VCaP (cell line): Measurements from ENCODE around the gene AGAP3.

Experiments
- H3K27ac ChIP-seq: fragments of 450-650 bp; 2 replicates; pipeline ENCODE4 v1.5.1; 2017
- TF ChIP-seq, protein P1 (sequence below): fragments of 450-650 bp; conservative IDR thresholded peaks from 2 replicates; pipeline ENCODE4 v1.5.1; 2017; ENCODE audit warnings: mild to moderate bottlenecking, moderate library complexity

The AGAP3 gene

DNA sequence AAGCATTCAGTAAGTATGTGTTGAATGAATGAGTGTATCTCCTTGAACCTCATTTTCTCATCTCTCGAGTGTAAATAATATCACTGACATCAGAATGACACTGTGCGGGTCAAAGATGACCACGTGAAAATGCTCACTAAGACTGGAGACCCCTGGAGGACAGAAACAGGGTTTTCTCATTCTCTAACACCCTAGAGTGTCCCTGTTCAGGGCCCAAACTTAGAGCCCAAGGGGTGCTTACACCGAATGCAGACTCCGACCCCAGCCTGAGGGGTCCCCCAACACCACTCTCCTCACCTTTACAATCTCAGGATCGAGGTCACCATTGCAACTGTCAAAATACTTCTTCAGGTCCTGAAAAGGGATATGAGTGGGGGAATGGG is 30.0 kb upstream of the AGAP3 start:
- TF ChIP-seq, protein P1, sequence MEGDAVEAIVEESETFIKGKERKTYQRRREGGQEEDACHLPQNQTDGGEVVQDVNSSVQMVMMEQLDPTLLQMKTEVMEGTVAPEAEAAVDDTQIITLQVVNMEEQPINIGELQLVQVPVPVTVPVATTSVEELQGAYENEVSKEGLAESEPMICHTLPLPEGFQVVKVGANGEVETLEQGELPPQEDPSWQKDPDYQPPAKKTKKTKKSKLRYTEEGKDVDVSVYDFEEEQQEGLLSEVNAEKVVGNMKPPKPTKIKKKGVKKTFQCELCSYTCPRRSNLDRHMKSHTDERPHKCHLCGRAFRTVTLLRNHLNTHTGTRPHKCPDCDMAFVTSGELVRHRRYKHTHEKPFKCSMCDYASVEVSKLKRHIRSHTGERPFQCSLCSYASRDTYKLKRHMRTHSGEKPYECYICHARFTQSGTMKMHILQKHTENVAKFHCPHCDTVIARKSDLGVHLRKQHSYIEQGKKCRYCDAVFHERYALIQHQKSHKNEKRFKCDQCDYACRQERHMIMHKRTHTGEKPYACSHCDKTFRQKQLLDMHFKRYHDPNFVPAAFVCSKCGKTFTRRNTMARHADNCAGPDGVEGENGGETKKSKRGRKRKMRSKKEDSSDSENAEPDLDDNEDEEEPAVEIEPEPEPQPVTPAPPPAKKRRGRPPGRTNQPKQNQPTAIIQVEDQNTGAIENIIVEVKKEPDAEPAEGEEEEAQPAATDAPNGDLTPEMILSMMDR = no peak
- no peak overlapping the region for H3K27ac ChIP-seq

DNA sequence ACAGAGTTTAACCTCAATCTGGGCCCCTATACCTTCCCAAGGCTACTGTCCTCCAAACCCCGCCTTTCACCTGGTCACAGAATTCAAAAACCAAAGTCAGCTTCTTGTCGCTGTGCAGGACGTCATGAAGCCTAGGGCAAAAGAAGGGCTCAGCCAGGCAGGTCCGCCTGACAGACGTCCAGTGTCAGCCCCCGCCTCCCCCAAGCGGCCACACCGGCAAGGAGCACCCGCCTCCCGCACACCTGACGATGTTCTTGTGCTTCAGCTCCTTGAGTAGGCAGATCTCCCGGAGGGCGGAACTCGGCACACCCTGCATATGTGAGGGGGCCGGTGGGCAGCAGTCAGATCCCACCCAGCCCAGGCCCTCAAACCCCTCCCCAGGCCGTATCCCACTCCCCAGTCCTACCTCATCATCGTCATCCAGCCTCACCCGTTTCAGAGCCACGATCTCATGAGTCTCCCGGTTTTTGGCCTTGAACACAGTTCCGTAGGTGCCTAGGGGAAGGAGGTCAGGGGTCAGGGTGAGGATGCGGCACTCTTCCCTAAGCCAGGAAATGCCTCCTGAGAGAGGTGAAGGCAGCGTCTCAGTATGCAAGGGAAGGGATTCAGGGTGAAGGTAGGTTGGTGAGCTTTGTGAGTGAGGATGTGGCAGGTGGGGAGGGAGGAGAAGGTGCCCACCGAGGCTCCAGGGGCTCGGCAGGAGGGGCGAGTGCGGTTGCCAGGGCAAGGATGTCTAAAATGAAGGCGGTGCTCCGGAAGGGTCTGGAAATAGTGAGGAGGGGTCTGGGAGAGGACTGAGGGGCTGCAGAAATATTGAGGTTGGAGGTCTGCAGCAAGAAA is 29.4 kb upstream of the AGAP3 start:
- peak overlapping the region; percentile 92 for H3K27ac ChIP-seq
- TF ChIP-seq, protein P1 = no peak

DNA sequence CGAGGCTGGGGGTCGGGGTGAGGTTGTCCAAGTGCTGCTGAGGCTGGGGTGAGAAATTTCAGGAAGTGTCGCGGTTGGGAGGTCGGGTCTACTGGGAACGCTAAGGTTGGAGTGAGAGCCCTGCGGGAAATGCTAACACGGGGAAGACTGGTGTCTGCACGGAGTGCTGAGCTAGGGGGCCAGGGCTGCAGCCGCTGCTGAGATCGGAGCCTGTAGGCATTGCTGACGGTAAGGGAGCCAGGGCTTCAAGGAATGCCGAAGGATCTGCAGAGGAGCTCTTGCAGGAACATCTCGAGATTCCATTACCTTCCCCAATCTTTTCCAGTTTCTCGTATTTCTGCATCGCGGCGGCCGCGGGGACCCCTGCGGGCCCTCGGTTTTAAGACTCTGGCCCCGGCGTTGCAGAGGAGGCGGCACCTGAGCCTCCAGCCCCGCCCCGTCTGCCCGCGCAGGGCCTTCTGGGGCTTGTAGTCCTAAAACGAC is 28.7 kb upstream of the AGAP3 start, which contains the start of gene CDK5:
Gene CDK5, minus strand, starts transcription at position 392 of the 483 bp plus-strand sequence. Its CDS starts 49 bp downstream, at position 343.
- TF ChIP-seq, protein P1 = no peak
- H3K27ac ChIP-seq = peak within 1 kb of the TSS; percentile 92

DNA sequence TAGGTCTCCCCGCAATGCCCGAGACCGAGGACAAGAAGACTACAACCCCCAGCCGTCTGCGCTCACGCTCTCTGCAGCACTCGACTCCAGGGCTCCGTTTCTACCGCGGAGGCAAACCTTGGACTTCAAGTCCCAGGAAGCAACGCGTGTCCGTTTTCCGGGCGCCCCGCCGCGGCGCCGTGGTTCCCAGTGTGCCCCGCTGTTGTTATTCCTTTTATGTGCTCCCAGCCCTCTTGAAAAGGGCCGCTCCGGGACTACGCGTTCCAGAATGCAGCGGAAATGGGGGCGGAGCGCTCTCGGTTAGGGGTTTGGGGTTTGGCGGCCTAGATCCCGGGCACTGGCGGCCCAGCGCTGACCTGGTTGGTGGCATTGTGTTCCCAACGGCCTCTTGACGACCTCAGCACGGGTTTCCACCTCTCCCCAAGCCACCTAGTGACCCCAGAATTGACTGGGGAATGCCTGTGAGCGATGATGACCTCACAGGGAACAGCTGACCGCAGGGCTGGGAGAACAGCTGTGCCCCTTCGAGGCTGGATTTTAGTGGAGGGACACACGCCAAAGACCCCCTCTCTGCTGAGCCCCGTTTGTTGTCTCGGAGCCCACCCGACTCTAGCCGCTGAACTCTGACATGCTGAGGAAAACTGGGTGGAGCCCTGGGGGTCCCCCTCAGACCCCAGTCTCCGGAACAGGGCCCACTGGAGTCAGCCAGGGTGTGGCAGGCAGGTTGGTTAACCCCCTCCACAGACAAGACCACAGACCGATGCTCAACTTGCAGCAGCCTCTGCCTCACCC is 28.1 kb upstream of the AGAP3 start:
- TF ChIP-seq, protein P1 = no peak

DNA sequence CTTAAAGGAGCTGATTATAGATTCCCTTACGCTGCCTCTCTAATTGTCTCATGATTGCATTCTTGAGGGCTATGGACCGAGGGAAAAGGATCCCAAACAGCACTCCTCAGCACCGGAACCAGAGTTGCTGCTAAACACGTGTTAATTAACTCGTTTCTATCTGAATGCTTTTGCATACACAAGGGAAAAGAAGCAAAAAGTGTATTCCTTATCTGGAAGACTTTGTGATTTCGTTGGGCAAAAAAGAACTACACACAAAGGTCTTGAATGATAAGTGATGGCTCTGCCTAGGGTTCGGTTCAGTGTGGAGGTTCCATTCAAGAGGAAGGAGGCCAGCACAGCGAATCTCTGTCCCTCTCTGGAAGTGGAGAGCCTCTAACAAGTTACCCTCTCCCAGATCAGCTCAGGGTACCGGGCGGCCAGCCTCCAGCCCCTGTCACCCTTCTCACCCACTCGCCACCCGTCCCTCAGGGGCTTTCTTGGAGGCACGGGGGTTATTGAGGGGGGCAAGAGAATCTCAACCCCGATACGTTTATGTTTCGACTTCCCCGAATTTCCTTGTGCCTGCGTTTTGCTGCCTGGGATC is 27.4 kb upstream of the AGAP3 start:
- TF ChIP-seq, protein P1 = no peak
- H3K27ac ChIP-seq = peak overlapping the region; percentile 92

More for the DNA sequence above, 28.1 kb upstream of the AGAP3 start:
- peak overlapping the region; percentile 92 for H3K27ac ChIP-seq

DNA sequence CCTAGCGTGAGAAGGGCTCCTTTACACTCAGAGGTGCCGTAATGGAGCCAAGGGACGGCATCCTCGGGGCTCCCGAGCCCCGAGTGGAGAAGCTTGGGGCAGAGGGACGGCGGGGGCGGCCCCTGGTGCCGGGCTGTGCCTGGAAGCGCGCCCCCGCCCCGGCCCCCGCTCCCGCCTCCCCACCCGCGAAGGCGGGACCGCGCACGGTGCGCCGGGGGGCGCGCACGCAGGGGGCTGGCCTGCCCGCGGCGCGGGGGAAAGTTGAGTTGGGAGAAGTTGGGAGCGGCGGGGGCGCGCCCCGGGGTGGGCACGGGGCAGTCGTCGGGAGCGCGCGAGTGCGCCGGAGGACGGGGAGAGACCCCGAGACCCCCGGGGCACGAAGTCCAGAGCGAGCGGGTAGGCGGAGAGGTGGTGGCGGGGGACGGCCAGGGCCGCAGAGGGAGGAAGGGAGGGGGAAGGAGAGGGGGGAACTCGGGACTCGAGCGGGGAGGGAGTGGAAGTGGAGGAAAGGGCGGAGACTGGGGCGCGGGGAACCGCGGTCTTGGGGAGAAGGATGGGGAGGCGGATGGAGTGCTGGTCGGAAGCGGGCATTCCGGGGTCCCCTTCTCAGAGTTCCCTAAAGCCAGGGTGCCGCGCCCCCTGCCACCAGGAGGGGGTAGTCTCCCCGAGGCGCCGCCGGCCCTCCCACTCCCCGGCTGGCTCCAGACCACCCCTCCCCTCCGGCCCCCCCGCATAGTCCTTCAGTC is 26.7 kb upstream of the AGAP3 start, which contains the start of gene SLC4A2:
Gene SLC4A2, plus strand, starts transcription at position 223 of the 746 bp plus-strand sequence. CDS start 2,399 bp downstream, outside the sequence.
- H3K27ac ChIP-seq = peak within 1 kb of the TSS; percentile 92

More for the DNA sequence above, 26.7 kb upstream of the AGAP3 start, which contains the start of gene SLC4A2:
- TF ChIP-seq, protein P1 = peak; percentile 63
